Tibial nerve (tissue), 3 donors: ENCODE measurements around the gene EN1.

ENCODE experiments used
- CTCF ChIP-seq, 5 experiments: fragments of 200-600 bp in 3 of 5; fragments of 450-650 bp in 2 of 5; sonication (generic) in 3 of 5; IDR thresholded peaks; one replicate each; pipeline ENCODE4 v1.5.1; 2016 to 2019; ENCODE audit warnings: antibody characterized with exemption in 5 of 5, mild to moderate bottlenecking in 3 of 5, moderate library complexity in 2 of 5
- POLR2A ChIP-seq, 2 donors: fragments of 450-650 bp; IDR thresholded peaks; one replicate each; pipeline ENCODE4 v1.6.1; 2017; ENCODE audit warnings: antibody characterized with exemption in 2 of 2, mild to moderate bottlenecking in 2 of 2, moderate library complexity in 2 of 2

DNA sequence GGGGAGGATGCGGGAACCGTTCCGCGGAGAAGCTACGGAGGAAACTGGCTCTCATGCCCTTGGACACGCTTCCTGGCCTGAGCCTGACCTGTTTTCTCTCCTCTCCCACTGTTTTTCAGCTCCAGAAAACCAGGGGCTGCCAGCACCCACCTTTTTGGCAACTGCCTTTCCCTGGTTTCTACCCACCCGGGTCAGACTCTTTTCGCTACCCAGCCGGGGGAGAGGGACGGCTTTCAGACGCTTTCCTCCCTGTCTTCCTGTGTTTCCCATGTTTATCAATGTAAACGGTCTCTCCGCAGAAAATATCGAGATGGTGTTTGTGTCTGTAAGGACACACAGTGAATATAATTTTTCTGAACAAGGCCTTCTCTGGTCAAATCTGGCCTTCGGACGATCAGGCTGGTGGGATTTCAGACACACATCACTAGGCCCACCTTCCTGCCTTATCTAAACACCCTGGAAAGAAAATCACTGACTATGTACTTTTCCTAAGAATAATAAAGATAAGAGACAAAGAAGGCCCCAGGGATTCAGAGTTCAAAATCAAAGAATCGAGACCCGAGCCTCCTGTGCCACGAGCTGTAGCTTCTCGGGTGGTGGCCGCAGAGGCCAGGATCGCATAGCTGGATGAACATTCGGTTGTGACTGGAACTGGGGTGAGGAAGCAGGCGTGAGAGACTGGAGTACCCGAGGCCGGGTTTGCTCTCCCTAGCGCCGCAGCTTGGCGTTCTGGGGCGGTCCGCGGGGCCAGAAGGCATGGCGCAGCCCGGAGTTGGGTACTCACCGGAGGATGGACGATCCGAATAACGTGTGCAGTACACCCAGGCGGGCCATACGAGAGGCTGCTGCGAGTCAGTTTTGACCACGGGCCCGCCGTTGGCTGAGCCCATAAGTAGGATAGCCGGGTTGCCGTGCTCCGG lies 1.7 kb downstream of the EN1 start:
- TF ChIP-seq CTCF (IDR thresholded peaks at IDR 0.05): no peak
- no peak for TF ChIP-seq POLR2A (IDR thresholded peaks at IDR 0.05)
